Activated T-cell treated with anti-CD3 and anti-CD28 coated beads for 48 hours (primary cell): Measurements from ENCODE around the gene MYBL2.

Experiments used
- DNase-seq: peaks from one replicate; pipeline ENCODE4 v3.0.0-alpha.2; 2020; ENCODE audit warnings: low read depth

The MYBL2 gene

GRCh38 chr20:43682446-43682845 lies 15.5 kb downstream of the MYBL2 start:
- no peak for DNase-seq

- no peak for DNase-seq
These were observed 19.9 kb downstream of the MYBL2 start for GRCh38 chr20:43686820-43687219.

DNA sequence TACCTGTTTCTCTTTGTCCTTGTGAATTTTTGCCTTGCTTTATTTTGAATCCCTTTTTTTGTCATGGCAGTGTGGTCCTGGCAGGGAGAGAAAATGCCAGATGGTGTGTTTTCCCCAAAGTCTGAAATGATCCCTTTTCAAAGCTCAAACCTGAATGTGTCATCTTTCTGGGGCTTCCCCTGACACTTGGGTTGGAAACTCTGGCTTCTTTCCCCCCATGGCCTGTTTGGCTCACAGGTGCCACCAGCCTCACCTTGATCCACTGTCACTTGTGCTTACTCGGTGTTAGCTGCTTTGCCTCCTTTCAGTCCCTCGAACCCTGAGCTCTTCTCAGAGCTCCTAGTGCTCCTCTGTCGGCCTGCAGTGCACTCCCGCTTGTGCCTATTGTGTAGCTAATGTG lies 22.3 kb downstream of the MYBL2 start:
- DNase-seq: no peak

GRCh38 chr20:43690943-43691598 lies 24.2 kb downstream of the MYBL2 start:
- no peak for DNase-seq

- peak; percentile 58 for DNase-seq
These were observed 25.1 kb downstream of the MYBL2 start for GRCh38 chr20:43691928-43692524.

DNA sequence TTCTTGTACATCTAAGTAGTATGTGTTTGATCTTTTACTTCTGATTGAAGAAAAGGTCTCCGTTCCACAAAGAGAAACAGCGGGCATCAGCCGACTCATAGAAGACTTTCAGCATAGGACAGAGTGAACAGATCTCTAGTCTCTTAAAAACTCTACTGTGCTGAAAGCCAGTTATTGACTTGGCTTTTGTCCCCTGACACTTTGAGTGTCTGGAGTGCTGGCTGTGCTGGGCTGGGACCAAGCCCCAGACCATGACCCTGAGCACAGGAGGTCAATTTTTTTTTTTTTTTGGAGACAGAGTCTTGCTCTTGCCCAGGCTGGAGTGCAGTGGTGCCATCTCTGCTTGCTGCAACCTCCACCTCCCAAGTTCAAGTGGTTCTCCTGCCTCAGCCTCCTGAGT lies 27.8 kb downstream of the MYBL2 start:
- no peak for DNase-seq

DNA sequence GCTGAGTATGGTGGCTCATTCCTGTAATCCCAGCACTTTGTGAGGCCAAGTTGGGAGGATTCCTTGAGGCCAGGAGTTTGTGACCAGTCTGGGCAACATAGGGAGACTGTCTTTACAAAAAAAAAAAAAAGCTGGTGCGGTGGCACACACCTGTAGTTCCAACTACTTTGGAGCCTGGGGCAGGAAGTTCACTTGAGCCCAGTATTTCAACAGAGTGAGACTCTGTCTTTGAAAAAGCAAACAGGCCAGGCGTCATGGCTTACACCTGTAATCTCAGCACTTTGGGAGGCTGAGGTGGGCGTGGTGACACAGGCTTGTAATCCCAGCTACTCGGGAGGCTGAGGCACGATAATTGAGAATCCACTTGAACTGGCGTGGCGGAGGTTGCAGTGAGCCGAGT lies 28.7 kb downstream of the MYBL2 start:
- DNase-seq: no peak

- no peak for DNase-seq
These were observed 33.1 kb downstream of the MYBL2 start for GRCh38 chr20:43699941-43700565.

- no peak for DNase-seq
These were observed 33.7 kb downstream of the MYBL2 start for GRCh38 chr20:43700627-43701026.

GRCh38 chr20:43702502-43702901 lies 35.6 kb downstream of the MYBL2 start:
- DNase-seq: no peak

GRCh38 chr20:43710370-43711044 lies 43.6 kb downstream of the MYBL2 start:
- no peak for DNase-seq

DNA sequence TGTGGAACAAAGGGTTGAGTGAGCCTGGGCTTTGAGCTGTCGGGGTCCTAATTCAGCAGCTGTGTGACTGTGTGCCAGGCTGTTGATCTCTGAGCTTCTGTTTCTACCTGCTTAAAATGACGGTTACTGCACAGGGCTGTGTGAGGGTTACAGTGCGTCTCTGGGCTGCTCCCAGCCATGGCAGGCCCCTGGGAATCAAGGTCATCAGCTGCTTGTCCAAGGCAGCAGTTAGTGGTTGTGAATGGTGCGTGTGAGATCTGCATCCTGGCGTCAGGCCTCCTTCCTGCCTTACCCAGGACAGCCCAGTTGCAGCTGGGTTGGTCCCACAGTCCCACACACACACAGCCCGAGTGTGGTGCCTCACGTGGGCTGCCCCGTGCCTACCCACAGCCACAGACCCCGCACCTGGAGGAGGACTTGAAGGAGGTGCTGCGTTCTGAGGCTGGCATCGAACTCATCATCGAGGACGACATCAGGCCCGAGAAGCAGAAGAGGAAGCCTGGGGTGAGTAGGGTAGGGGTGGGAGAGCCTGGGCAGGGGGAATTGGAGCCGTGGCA lies 44.3 kb downstream of the MYBL2 start:
- DNase-seq: no peak

GRCh38 chr20:43715044-43715443 lies 48.1 kb downstream of the MYBL2 start:
- DNase-seq: no peak

DNA sequence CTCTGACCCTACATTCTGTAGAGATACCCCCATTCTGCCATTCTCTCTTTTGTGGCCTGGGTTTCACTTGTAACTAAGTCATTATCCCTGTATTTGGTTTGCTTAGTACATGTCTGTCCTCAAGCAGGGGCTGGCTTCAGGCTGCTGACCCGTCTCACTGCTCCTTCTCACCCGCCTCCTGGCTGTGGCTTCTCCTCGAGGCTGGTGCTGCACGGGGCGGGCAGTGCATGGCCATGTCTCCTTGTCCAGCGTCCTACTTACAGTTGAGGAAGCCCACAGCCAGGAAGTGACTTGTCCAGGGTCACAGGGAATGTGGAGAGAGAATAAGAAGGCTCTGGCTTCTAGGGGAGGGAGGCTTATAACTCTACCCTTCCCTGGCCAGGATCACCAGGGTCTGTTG lies 48.6 kb downstream of the MYBL2 start:
- no peak for DNase-seq

- no peak for DNase-seq
These were observed 49.2 kb downstream of the MYBL2 start for GRCh38 chr20:43716123-43716522.

DNA sequence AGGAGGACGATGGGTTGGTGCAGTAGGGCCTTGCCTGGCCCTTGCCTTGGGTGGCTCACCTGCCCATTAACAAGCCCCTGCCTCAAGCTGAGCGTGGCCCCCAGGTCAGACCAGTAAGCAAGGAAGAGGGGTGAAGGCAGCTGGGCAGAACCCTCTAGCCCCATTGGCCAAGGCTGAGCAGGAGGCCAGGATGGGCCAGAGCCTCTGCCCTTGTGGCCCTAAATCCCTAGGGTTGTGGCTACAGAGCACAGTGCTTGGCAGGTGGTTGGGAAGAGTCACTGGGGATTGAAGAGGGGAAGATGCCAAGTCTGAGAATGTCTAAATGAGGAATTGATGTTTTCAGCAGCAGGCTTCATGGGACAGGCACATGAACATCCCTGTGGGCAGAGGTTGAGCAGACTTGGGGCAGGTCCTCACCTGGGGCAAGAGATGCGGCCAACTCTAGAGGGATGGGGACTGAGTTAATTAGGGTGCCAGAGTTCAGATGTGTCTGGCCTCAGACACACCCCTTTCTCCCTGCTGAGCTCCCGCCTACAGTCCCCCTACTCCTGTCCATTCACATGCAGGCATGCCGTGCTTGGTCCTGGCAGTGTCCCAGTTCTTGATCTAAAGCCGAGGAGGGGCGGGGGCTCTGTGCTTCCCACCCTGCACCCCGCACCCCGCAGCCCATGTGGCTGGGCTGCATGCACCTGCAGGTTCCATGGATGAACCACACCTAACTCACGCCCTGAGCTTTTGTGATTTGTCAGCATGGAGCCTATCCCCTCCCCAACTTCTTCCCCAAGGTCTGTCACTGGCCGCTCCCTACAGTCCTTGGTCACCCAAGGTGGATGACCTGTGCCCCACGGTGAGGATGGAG lies 50.1 kb downstream of the MYBL2 start:
- DNase-seq: no peak

DNA sequence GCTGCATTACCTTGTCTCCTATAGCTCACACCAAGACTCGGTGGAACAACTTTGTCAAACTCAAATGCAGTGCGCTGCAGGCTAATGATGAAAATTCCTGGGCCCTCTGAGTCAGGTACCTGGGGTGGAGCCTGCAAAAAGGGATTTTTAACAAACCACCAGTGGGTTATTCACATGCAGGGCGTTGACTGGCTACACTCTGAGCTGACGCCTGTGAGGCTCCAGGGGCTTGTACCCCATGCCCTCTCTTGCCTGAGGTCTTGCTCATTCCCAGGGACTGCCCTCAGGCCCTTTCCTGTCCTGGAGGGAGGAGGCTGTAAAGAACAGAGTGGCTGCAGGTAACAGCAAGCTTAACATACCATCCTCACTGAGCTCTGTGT lies 50.7 kb downstream of the MYBL2 start:
- no peak for DNase-seq

GRCh38 chr20:43720007-43720406 lies 53.1 kb downstream of the MYBL2 start:
- DNase-seq: no peak

DNA sequence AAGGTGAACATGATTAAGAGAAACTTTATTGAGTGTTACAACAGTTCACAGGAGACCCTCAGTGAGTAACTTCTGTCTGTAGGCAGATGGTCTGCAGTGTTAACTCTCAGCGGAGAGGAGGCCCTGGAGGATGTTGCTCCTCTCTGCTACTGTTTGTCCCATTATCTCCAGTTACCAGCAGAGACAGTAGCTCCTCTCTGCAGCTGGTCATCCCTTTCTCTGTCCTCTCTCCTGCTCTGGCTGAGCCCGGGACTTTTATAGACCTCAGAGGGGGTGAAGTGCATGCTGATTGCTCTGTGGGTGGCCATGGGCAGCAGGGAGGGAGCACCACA lies 54.1 kb downstream of the MYBL2 start:
- DNase-seq: no peak

DNA sequence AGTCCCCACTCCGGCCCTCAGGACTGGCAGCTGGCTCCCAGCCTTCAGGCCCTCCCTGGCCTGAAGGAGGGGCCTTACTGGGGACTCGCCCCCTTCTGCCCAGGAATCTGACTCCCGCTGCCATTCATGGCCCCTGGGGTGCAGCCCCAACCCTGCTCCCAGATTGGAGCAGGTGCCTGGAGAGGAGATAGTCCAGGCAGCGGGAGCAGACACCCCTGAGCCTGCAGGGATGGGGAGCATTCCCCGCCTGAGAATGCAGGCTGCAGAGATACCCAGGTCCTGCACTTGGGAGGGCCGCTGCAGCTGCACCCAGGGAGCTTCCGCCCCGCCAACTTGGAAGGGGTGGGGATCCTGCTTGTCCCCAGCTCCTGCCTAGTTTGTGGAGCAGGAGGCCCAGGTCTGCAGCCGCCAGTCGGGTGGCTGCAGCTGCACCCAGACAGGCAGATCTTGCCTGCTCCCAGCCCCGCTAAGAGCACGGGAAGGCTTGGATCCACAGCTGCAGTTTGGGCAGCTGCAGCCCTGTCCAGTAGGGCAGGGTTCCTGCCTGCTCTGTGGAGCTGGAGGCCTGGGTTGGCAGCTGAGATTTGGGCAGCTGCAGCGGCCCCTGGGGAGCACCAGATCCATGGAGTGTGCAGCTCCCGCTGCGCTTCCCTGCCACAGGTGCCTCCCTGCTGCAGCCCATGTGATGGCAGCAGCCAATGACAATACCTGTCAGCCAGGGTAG lies 54.7 kb downstream of the MYBL2 start:
- no peak for DNase-seq

DNA sequence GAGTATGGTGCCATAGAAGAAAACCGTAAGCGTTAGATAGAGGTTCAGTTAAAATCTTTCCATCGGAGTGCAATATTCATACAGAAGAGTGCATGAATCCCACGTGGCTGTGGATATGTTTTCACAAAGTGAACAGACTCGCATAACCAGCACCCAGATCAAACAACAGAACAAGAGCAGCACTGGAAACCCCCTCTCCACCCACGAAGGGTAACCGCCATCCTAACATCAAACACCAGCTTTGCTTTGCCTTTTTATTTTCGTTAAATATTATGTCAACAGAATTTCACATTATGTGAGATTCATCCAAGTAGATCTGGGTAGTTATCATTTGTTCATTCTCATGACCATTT lies 55.2 kb downstream of the MYBL2 start:
- no peak for DNase-seq

GRCh38 chr20:43723186-43723585 lies 56.3 kb downstream of the MYBL2 start:
- DNase-seq: no peak
